GM20000 (cell line): Measurements from ENCODE around the gene HADH.
"Not testable (repeated sequence)": the region's sequence is repeated elsewhere in the genome, so short reads cannot be mapped to it uniquely, and the experiment has no call there.

ENCODE experiments used
- DNase-seq: peaks from one replicate; pipeline ENCODE4 v3.0.0; 2012; ENCODE audit warnings: low spot score
- TF ChIP-seq, protein P1 (sequence below): IDR thresholded peaks from 2 replicates; pipeline ENCODE4 v1.5.1; 2012; ENCODE audit warnings: mild to moderate bottlenecking, control low read depth; ENCODE audit errors: extremely low read depth, missing control alignments

The HADH gene

DNA sequence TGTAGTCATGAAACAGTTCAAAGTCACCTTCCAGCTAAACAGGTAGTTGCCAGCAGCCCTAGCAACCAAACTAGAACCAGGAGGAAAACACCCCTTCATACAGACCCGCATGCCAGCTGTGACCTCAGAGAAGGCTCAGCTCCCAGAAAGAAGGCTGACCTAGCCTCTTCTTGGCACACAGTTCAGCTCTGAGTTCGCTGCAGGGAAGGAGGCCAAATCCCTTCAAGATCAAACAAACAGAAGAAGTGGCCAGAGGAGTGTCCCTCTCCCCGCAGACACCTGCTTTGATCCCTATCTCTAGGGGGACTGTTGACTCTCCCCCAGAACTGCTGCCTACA, 56.0 kb downstream of the HADH start:
- DNase-seq = no peak
- TF ChIP-seq, protein P1, sequence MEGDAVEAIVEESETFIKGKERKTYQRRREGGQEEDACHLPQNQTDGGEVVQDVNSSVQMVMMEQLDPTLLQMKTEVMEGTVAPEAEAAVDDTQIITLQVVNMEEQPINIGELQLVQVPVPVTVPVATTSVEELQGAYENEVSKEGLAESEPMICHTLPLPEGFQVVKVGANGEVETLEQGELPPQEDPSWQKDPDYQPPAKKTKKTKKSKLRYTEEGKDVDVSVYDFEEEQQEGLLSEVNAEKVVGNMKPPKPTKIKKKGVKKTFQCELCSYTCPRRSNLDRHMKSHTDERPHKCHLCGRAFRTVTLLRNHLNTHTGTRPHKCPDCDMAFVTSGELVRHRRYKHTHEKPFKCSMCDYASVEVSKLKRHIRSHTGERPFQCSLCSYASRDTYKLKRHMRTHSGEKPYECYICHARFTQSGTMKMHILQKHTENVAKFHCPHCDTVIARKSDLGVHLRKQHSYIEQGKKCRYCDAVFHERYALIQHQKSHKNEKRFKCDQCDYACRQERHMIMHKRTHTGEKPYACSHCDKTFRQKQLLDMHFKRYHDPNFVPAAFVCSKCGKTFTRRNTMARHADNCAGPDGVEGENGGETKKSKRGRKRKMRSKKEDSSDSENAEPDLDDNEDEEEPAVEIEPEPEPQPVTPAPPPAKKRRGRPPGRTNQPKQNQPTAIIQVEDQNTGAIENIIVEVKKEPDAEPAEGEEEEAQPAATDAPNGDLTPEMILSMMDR = no peak

DNA sequence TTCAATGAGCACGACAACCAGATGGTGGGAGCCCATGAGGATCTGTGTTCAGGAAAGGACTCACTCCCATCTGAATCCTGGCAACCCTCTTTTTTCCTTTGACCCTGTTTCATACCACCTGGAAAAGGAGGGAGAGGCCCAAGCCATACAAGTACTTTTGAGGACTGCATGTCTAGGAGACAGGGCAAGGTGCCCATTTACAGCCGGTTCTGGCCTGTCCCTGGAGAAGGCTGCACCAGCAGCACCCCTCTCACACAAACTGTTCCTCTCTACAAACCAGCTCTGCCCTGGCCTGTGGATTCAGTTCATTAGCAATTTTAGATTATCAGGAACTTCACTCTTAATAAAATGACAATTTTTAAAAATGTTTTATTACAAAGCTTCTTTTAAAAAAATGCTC, 57.5 kb downstream of the HADH start:
- TF ChIP-seq, protein P1 = no peak
- DNase-seq = no peak

DNA sequence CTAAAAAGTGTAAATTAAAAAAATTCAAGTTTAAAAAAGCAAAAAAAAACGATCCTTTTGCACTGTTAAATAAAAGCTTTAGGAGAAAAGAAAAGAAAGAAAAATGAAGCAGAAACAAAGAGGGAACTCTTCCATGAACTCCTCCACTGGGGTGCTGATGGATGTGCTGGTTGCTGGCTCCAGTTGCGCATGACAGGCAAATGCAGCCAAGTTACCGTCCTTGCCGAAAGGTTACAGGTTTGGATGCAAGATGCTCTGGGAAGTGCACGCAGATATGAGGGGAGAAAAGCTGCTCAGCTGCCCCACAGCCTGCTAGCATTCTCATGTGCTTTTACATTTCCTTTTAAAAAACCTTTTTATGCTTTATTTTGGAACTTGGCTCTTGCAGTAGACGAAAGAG, 58.5 kb downstream of the HADH start:
- TF ChIP-seq, protein P1 = no peak
- no peak for DNase-seq

DNA sequence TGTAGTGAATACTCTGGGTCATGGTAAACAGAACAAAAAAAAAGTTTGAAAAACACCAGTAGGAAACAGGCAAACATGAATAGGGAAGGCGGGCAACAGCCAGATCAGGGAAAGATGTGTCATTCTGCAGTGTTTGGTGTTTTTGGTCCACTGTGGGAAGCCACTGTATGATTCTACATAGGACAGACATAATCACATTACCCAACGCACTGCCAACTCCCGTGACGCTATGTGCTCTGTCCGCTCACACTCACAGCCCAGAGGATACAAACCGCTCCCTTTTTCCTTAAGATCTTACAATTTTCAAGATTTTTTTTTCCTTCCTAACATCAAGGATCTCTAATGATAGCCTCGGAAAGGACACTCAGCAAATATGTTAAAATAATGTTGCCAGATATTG, 59.3 kb downstream of the HADH start:
- no peak for DNase-seq
- TF ChIP-seq, protein P1 = no peak

DNA sequence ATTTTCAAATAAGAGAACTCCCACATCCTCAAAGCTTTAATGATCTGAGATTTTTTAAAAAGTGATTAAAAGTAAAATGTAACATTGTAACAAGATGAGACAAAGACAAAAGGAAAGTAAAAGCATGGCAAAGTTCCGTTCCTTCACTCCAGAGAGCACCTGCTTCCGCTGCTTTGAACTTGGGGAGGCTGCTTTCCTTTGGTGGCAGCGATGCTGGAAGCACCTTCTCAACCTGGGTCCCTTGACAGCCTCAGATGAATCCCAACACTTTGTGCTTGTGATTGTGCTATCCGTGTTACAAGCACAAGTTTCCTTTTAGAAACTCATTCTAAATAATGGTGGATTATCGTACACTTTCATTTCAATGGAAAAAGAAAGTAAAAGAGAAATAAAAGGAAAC, 59.7 kb downstream of the HADH start:
- no peak for DNase-seq
- TF ChIP-seq, protein P1 = no peak

DNA sequence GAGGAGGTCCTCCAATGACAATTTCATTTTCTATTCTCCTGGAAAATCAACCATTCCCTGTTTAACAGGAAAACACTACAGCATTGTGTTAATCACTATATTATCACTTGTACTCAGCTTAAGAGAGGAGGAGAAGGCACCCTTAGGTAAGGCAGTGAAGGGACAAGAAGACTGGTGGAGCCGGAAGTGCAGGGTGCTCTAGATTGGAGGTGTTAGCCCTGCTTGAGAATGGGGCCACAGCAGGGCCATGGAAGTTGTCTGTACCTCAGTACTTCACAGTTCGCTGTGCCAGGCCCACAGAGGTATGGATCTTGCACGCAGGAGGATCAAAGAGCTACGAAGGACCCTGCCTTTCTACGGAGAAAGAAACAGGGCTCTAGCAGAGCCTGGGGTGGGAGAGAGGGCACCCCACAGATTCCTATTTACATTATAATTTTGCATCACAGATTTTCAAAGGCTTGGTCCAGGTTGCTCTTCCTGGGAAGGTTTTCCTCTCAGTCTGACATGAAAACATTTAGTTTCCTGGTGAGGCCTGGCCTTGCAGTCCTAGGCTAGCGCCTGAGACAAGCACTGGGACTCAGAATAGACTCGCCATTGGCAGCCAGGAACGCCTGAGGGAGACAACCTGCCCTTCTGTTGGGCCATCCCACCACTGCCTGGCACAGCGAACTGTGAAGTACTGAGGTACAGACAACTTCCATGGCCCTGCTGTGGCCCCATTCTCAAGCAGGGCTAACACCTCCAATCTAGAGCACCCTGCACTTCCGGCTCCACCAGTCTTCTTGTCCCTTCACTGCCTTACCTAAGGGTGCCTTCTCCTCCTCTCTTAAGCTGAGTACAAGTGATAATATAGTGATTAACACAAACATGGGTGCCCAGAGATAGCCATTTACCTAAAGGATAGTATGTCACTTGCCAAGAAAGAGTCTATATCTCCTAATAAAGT, 60.8 kb downstream of the HADH start:
- not testable (repeated sequence) for DNase-seq

DNA sequence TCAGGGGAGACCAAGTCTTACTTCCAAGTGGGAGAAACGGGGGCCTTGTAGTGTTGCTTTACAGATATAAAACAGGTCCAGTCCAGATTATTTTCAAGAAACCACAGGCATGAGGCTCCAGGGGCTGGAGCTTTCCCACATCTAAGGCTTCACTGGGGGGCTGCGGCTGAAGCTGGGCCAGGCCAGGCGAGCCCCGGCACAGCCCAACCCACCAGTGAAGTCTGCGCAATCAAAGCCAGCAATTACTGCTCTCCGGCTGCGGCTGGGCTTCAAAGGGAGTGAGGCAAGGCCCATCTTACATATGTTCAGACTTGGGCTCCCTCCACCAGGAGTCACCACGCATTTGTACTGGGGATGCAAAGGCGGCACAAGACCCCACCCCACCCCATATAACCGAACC, 61.7 kb downstream of the HADH start:
- no peak for DNase-seq
- TF ChIP-seq, protein P1 = no peak
